Naive thymus-derived CD4-positive, alpha-beta T cell (primary cell): Measurements from ENCODE around the gene RDH5. TPM values are rescaled to one million over a fixed set of nuclear protein-coding genes. Genes with fewer than 3 reads are reported as not detected.
A peak's percentile ranks its signal among the peaks of the same experiment; 100 is the strongest.

Experiments used
- ATAC-seq: fragments of 150-1000 bp; cut with Tn5 transposase; 2 replicates; pipeline ENCODE4 v1.10.0; 2021; ENCODE audit warnings: mild to moderate bottlenecking, moderate library complexity
- CTCF ChIA-PET: fragments of 350-600 bp; sonication (Branson Sonifier 250); formaldehyde crosslinking; loops from one replicate; lab custom pipeline; 2021; ENCODE audit warnings: antibody characterized with exemption; lab: Charles Lee
- POLR2A ChIA-PET: fragments of 350-600 bp; sonication (Branson Sonifier 250); formaldehyde crosslinking; loops from one replicate; lab custom pipeline; 2021; ENCODE audit warnings: antibody characterized with exemption, inconsistent platforms; lab: Charles Lee
- DNase-seq, 9 donors: peaks; one replicate each; pipeline versions ENCODE4 v3.0.0 to v3.0.0-alpha.2; 2020 to 2022; ENCODE audit warnings: mixed read lengths in 1 of 9
- H3K27ac ChIP-seq: one replicate; pipeline ENCODE4 v1.7.0; 2013; ENCODE audit warnings: mild to moderate bottlenecking, low read depth, low read length, moderate library complexity
- H3K27me3 ChIP-seq, 2 donors: one replicate each; pipeline ENCODE4 v1.7.0; 2013; ENCODE audit warnings: low read length in 2 of 2, mild to moderate bottlenecking in 2 of 2, moderate library complexity in 2 of 2; ENCODE audit not compliant: control insufficient read depth in 2 of 2, insufficient read depth in 2 of 2
- H3K36me3 ChIP-seq, 3 experiments: 1 replicate in 2 of 3; 2 replicates in 1 of 3; pipeline ENCODE4 v1.7.0; 2013; ENCODE audit warnings: low read length in 3 of 3, mild to moderate bottlenecking in 3 of 3, moderate library complexity in 1 of 3; ENCODE audit not compliant: insufficient read depth in 3 of 3, control insufficient read depth in 2 of 3
- H3K4me1 ChIP-seq, 2 donors: one replicate each; pipeline ENCODE4 v1.7.0; 2013; ENCODE audit warnings: low read length in 2 of 2, mild to moderate bottlenecking in 2 of 2, moderate library complexity in 1 of 2; ENCODE audit not compliant: control insufficient read depth in 2 of 2, insufficient read depth in 2 of 2
- H3K4me3 ChIP-seq: 2 replicates; pipeline ENCODE4 v1.7.0; 2013; ENCODE audit warnings: mild to moderate bottlenecking, low read length
- H3K9me3 ChIP-seq, 3 experiments: 1 replicate in 2 of 3; 2 replicates in 1 of 3; pipeline ENCODE4 v1.7.0; 2013; ENCODE audit warnings: low read length in 3 of 3; ENCODE audit not compliant: control insufficient read depth in 2 of 3
- H3K27ac Mint-ChIP-seq, 9 donors: one replicate each; pipeline ENCODE4 v1.8.0; 2020 to 2022; ENCODE audit warnings: mixed read lengths in 9 of 9, mild to moderate bottlenecking in 8 of 9, moderate library complexity in 5 of 9, inconsistent platforms in 2 of 9
- H3K27me3 Mint-ChIP-seq, 5 donors: one replicate each; pipeline ENCODE4 v1.8.0; 2021 to 2022; ENCODE audit warnings: mixed read lengths in 5 of 5, mild to moderate bottlenecking in 1 of 5
- H3K36me3 Mint-ChIP-seq, 5 donors: one replicate each; pipeline ENCODE4 v1.8.0; 2020 to 2022; ENCODE audit warnings: mixed read lengths in 5 of 5, mild to moderate bottlenecking in 3 of 5, inconsistent platforms in 1 of 5
- H3K4me1 Mint-ChIP-seq, 7 donors: one replicate each; pipeline ENCODE4 v1.8.0; 2020 to 2022; ENCODE audit warnings: mixed read lengths in 7 of 7, mild to moderate bottlenecking in 3 of 7, inconsistent platforms in 1 of 7
- H3K4me3 Mint-ChIP-seq, 10 donors: one replicate each; pipeline ENCODE4 v1.8.0; 2020 to 2022; ENCODE audit warnings: mild to moderate bottlenecking in 10 of 10, mixed read lengths in 10 of 10, moderate library complexity in 6 of 10, inconsistent platforms in 2 of 10
- H3K9me3 Mint-ChIP-seq, 11 donors: one replicate each; pipeline ENCODE4 v1.8.0; 2020 to 2022; ENCODE audit warnings: mixed read lengths in 11 of 11, mild to moderate bottlenecking in 4 of 11, inconsistent platforms in 1 of 11, moderate library complexity in 1 of 11
- intact Hi-C, 2 donors: fragments of 100-400 bp; cut with micrococcal nuclease; formaldehyde crosslinking; loops; one replicate each; pipeline ENCODE4 v1.15.1; 2023
- polyA plus RNA-seq, 2 donors: library from polyadenylated mRNA; unstranded; fragments of 300-500 nt; fragmentation: Illumina TruSeq; gene quantifications; one replicate each; pipeline ENCODE4 v1.2.3, GENCODE V29; 2021
- total RNA-seq, 6 experiments: library from RNA in 5 of 6; stranded (reverse) in 5 of 6; gene quantifications; 1 replicate in 5 of 6; 2 replicates in 1 of 6; pipeline ENCODE4 v1.2.3 and lab custom pipeline; 2021 to 2026

The RDH5 gene
- total and polyA plus RNA-seq, 7 experiments from 2014 or later, result 0.67 to 24.9 (median 14.9) TPM

DNA sequence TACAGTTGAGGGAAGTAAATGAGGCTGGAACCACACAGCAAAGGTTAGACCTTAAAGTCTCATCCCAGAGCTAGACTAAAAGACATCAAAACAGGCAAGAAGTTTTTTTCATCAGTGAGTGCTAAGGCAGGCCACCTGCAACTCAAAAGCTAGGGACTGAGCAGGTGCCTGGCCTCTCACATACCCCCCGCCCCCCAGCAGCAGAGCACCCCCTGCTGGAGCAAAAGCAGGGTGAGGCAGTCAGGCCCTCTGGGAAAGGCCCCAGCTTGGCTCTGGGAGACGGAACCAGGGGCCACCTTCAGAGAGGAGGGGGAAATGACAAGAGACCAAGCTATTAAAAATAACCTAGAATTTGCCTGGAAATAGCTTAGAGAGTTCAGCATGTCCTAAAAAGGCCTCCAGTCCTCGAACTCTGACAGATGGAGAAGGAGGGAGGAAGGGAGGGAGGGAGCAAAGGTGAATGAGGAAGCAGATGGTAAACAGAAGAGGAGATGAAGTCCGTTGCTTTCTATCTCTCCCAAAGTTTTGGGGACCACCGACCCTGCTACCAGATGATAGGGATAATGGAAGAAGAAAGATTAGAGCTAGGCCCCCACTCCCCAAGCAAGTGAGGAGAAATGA is 14.3 kb upstream of the RDH5 start:
- ChIA-PET CTCF (no interaction called here), POLR2A (interaction anchor here (1.5 to 2.2 kb wide), 2 partner anchors 10 to 11 kb away, joined by 4 to 11 read pairs; partner anchors contain the start of gene BLOC1S1)
- H3K27me3 ChIP-seq, result no peaks in the 10 kb centered on the region
- intact Hi-C loops, result loop anchor here in 1 of 2 donors (5.0 kb wide), 1 partner anchor 59 kb away; no protein-coding TSS in a partner anchor
- Mint-ChIP-seq H3K9me3 (no peaks in the 10 kb centered on the region), H3K4me1 (peaks cover 13 to 23% (median 20%) of the 10 kb centered on the region in 7 donors), H3K27ac (no peak overlapping the region), H3K27me3 (peaks cover 0 to 58% (median 25%) of the 10 kb centered on the region in 5 donors), H3K36me3 (no peaks in the 10 kb centered on the region), H3K4me3 (peak overlapping the region in 4 of 10 donors; percentile 29 to 68 (median 43))
- no peak overlapping the region for H3K27ac ChIP-seq
- no peak overlapping the region for H3K4me3 ChIP-seq
- ATAC-seq, result no peak
- no peaks in the 10 kb centered on the region for H3K36me3 ChIP-seq
- DNase-seq, result no peak
- H3K9me3 ChIP-seq, result no peaks in the 10 kb centered on the region
- peaks cover 4 to 7% of the 10 kb centered on the region in 2 donors for H3K4me1 ChIP-seq

DNA sequence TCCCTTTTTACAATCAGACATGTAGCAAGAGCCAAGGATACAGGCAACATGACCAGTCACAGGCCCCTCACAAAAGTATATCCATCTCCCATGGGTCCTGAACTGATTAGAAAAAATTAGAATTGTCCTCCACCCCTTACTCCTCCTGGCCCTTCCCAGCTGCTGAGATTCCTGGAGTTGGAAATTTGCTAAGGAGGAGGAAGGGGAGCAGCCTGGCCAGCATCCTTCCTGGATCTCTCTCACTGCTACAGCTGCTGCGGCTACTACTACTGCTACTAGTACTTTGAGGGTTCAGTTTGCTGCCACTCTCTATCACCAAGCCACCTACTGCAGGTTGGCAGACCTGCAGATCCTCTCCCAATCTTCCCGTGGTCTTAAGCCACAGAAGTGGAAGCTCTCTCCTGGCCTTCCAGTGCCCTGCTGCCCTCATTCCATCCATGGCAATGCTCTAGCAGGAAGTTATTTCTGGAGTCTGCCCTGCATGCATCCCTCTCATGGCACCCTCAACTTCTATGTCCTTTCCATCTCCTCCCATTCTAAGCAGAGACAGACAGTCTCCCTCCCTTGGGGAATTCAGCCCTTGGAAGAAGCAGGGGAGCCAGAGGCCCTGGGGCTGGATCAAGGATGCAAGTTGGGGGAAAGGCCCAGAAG is 13.5 kb upstream of the RDH5 start:
- peak overlapping the region; percentile 55 to 92 (median 81) for H3K4me3 Mint-ChIP-seq
- peaks cover 0 to 61% (median 25%) of the 10 kb centered on the region in 5 donors for H3K27me3 Mint-ChIP-seq
- ATAC-seq, result no peak

DNA sequence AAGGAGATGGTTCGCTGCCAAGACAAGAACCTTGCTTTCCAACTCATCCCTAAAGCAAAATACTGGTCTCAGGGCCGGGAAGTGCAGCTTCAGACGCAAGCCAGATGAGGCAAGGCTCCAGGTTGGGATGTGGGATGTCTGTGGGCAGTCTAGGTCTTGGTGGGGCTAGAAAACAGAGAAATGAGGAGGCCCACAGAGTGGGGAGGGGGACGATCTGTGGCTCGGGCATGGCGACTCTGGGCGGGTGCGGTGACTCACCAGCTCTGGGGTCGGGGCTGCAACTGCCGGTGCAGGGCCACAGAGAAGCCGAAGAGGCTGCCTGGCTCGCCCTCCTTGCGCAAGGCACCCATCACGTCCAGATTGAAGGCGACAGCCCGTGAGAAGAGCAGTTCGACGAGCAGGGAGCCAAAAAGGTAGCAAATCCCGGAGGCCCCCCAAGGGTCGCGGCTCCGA is 12.9 kb upstream of the RDH5 start:
- H3K27ac Mint-ChIP-seq, result peak overlapping the region in 2 of 9 donors; percentile 25 to 63
- Histone ChIP-seq H3K4me3 (no peak overlapping the region), H3K27ac (no peak overlapping the region), H3K4me1 (peaks cover 4 to 7% of the 10 kb centered on the region in 2 donors), H3K36me3 (no peaks in the 10 kb centered on the region), H3K27me3 (no peaks in the 10 kb centered on the region), H3K9me3 (no peaks in the 10 kb centered on the region)
- POLR2A ChIA-PET, result interaction anchor here (2.2 kb wide), 1 partner anchor 9 kb away, joined by 11 read pairs; the partner anchor contains the start of gene BLOC1S1
- H3K4me3 Mint-ChIP-seq, result peak overlapping the region; percentile 55 to 92 (median 81)
- peaks cover 13 to 23% (median 20%) of the 10 kb centered on the region in 7 donors for H3K4me1 Mint-ChIP-seq
- no peak for DNase-seq
- peaks cover 0 to 67% (median 25%) of the 10 kb centered on the region in 5 donors for H3K27me3 Mint-ChIP-seq
- ATAC-seq, result peak; percentile 47
- no peaks in the 10 kb centered on the region for H3K36me3 Mint-ChIP-seq
- H3K9me3 Mint-ChIP-seq, result no peaks in the 10 kb centered on the region
- intact Hi-C loops, result loop anchor here in 1 of 2 donors (5.0 kb wide), 1 partner anchor 60 kb away; no protein-coding TSS in a partner anchor
- CTCF ChIA-PET, result no interaction called here

More for the DNA sequence above, 13.5 kb upstream of the RDH5 start:
- H3K36me3 ChIP-seq, result no peaks in the 10 kb centered on the region
- Mint-ChIP-seq H3K27ac (peak overlapping the region in 3 of 9 donors; percentile 25 to 63 (median 59)), H3K9me3 (no peaks in the 10 kb centered on the region), H3K4me1 (peaks cover 13 to 23% (median 20%) of the 10 kb centered on the region in 7 donors), H3K36me3 (no peaks in the 10 kb centered on the region)
- no peak overlapping the region for H3K27ac ChIP-seq
- POLR2A ChIA-PET, result interaction anchor here (1.5 to 2.2 kb wide), 2 partner anchors 9 to 11 kb away, joined by 4 to 11 read pairs; partner anchors contain the start of gene BLOC1S1
- H3K4me3 ChIP-seq, result no peak overlapping the region
- H3K4me1 ChIP-seq, result peaks cover 4 to 7% of the 10 kb centered on the region in 2 donors
- intact Hi-C loops, result loop anchor here in 1 of 2 donors (5.0 kb wide), 1 partner anchor 59 kb away; no protein-coding TSS in a partner anchor
- no peaks in the 10 kb centered on the region for H3K27me3 ChIP-seq
- DNase-seq, result no peak
- H3K9me3 ChIP-seq, result no peaks in the 10 kb centered on the region
- CTCF ChIA-PET, result no interaction called here

DNA sequence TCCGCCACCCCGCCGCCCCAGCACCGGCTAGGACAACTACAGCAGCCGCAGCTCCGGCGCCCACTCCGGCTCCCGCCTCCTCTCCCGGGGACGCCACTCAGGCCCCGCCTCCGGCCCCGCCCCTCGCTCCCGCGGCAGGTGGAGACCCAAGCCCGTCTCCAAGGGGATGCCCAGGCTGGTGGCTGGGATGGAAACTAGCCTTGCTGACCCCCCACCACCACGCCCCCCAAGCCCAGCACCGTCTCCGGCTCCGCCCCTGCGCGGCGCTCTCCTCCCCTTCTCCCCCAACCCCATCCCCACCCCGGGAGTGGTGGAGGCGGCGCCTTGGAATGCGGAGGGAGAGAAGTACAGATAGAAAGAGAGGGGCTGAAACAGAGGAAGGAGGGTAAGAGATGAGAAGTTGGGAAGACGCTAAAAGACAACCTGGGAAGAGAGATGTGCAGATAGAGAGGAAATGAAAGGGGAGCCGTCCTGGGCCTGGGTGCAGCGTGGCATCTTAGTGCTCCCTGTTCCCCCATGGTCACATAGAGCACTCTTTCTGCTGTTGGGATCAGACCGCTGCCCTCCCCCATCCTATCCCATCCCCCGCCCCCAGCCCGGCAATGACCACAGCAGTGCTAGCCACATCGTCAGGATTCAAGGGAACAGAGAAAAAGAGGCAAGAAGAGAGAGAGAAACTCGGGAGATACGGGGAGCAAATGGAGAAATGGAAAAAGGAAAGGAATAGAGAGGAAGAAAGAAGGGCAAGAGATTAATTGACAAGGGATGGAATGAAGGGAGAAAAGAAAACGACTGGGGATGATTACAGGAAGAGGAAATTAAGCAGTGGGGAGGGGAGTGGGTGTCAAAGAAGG is 12.1 kb upstream of the RDH5 start, which contains the start of gene ITGA7:
ITGA7 (minus strand) TSS at position 64 of the 854 bp plus-strand sequence. CDS start 222 bp downstream, outside the sequence.
- Mint-ChIP-seq H3K27ac (peak within 1 kb of the TSS in 4 of 9 donors; percentile 7 to 63 (median 42)), H3K27me3 (peaks cover 0 to 72% (median 25%) of the 10 kb centered on the region in 5 donors), H3K9me3 (no peaks in the 10 kb centered on the region), H3K36me3 (no peaks in the 10 kb centered on the region), H3K4me1 (peaks cover 13 to 23% (median 20%) of the 10 kb centered on the region in 7 donors), H3K4me3 (peak within 1 kb of the TSS; percentile 68 to 92 (median 82))
- no peaks in the 10 kb centered on the region for H3K9me3 ChIP-seq
- no peaks in the 10 kb centered on the region for H3K27me3 ChIP-seq
- H3K27ac ChIP-seq, result peak within 1 kb of the TSS; percentile 4
- ChIA-PET CTCF (no interaction called here), POLR2A (interaction anchor here (0.6 kb wide), 1 partner anchor 13 kb away, joined by 3 read pairs; no protein-coding TSS in a partner anchor)
- ATAC-seq, result peak; percentile 79
- no peaks in the 10 kb centered on the region for H3K36me3 ChIP-seq
- H3K4me3 ChIP-seq, result peak within 1 kb of the TSS; percentile 54
- H3K4me1 ChIP-seq, result peaks cover 4 to 7% of the 10 kb centered on the region in 2 donors
- intact Hi-C loops, result loop anchor here (1.0 to 5.0 kb wide), 2 partner anchors 8 to 61 kb away; partner anchors contain the start of gene BLOC1S1 (in 1 of the 2)
- peak in 8 of 9 donors; percentile 24 to 78 (median 38) for DNase-seq

DNA sequence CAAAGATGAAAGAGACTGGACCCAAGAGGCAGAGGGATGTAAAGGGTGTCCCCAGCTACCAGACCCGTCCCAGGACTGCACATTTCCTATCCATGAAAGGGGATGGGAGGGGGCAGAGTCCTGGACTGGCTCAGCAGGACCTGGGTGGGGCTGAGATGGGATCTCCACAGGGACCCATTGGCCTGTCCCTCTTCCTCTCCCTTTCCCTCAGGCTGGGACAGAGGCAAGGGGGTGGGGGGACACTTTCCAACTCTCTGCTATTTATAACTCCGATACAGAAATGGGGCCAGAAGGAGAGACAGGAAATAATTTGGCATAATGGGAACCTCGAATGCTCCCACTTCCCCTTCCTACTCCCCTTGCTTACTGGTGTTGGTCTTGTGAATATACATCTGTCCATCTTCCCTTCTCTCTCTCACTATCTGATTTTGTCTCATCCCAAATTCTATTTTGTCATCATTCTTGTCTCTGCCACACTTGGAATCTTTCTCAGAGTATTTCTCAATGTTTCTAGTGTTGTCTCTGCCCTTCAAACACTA is 11.4 kb upstream of the RDH5 start:
- H3K4me3 ChIP-seq, result no peak overlapping the region
- Mint-ChIP-seq H3K9me3 (no peaks in the 10 kb centered on the region), H3K4me1 (peaks cover 13 to 23% (median 20%) of the 10 kb centered on the region in 7 donors), H3K27me3 (peaks cover 0 to 74% (median 25%) of the 10 kb centered on the region in 5 donors), H3K4me3 (peak overlapping the region; percentile 68 to 92 (median 82)), H3K36me3 (no peaks in the 10 kb centered on the region), H3K27ac (peak overlapping the region in 2 of 9 donors; percentile 7 to 8)
- no peaks in the 10 kb centered on the region for H3K9me3 ChIP-seq
- ChIA-PET CTCF (no interaction called here), POLR2A (interaction anchor here (0.6 kb wide), 1 partner anchor 12 kb away, joined by 3 read pairs; no protein-coding TSS in a partner anchor)
- H3K27me3 ChIP-seq, result no peaks in the 10 kb centered on the region
- intact Hi-C loops, result loop anchor here (1.0 to 5.0 kb wide), 2 partner anchors 8 to 61 kb away; partner anchors contain the start of gene BLOC1S1 (in 1 of the 2)
- H3K27ac ChIP-seq, result no peak overlapping the region
- peaks cover 4 to 7% of the 10 kb centered on the region in 2 donors for H3K4me1 ChIP-seq
- no peaks in the 10 kb centered on the region for H3K36me3 ChIP-seq
- no peak for DNase-seq
- ATAC-seq, result no peak
